PC-3 (cell line): ENCODE data around the gene GABRG3.

Experiments used
- EZH2 ChIP-seq: fragments of 300-600 bp; sonication (generic); IDR thresholded peaks from one replicate; pipeline ENCODE4 v1.6.1; 2017; ENCODE audit warnings: antibody characterized with exemption, mild to moderate bottlenecking, low read length; ENCODE audit not compliant: unreplicated experiment
- TF ChIP-seq, protein P1 (sequence below): fragments of 300-600 bp; sonication (generic); conservative IDR thresholded peaks from 2 replicates; pipeline ENCODE4 v1.5.1; 2017; ENCODE audit warnings: antibody characterized with exemption, low read depth, mild to moderate bottlenecking, low read length

DNA sequence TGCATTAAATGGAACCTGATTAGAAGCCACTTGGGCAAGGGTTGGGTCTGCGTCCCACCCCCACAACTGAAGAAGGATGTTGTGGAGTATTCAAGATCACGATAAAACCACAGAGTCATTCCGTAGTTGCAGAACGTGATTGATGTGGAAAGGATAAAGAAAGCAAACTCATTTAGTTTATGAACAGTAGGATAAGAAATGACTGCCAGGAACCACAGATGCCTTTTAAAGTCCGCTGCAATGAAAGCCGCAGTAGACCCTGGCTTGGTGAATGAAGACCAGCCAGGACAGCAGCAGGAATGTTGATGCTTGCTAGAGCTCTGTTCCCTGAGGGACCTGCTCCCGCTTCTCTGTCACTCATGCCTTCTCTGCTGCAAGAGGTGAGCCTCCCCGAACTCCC lies 111.5 kb downstream of the GABRG3 start:
- TF ChIP-seq, protein P1, sequence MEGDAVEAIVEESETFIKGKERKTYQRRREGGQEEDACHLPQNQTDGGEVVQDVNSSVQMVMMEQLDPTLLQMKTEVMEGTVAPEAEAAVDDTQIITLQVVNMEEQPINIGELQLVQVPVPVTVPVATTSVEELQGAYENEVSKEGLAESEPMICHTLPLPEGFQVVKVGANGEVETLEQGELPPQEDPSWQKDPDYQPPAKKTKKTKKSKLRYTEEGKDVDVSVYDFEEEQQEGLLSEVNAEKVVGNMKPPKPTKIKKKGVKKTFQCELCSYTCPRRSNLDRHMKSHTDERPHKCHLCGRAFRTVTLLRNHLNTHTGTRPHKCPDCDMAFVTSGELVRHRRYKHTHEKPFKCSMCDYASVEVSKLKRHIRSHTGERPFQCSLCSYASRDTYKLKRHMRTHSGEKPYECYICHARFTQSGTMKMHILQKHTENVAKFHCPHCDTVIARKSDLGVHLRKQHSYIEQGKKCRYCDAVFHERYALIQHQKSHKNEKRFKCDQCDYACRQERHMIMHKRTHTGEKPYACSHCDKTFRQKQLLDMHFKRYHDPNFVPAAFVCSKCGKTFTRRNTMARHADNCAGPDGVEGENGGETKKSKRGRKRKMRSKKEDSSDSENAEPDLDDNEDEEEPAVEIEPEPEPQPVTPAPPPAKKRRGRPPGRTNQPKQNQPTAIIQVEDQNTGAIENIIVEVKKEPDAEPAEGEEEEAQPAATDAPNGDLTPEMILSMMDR = no peak
- no peak for TF ChIP-seq EZH2
